CD4-positive, alpha-beta memory T cell (primary cell): ENCODE data around the gene LRP1. TPM values are rescaled to one million over a fixed set of nuclear protein-coding genes. Genes with fewer than 3 reads are reported as not detected.

Experiments
- CTCF ChIA-PET: fragments of 350-600 bp; sonication (Branson Sonifier 250); formaldehyde crosslinking; loops from one replicate; lab custom pipeline; 2021; ENCODE audit warnings: inconsistent platforms; ENCODE audit not compliant: partially characterized antibody; lab: Charles Lee
- POLR2A ChIA-PET: fragments of 350-600 bp; sonication (Branson Sonifier 250); formaldehyde crosslinking; loops from one replicate; lab custom pipeline; 2021; ENCODE audit not compliant: partially characterized antibody; lab: Charles Lee
- DNase-seq, 5 donors: peaks; one replicate each; pipeline versions ENCODE4 v3.0.0 to v3.0.0-alpha.2; 2020 to 2022; ENCODE audit warnings: mixed read lengths in 1 of 5
- H3K27ac ChIP-seq: one replicate; pipeline ENCODE4 v1.7.0; 2013; ENCODE audit warnings: low read depth, low read length
- H3K27me3 ChIP-seq: 2 replicates; pipeline ENCODE4 v1.7.0; 2013; ENCODE audit warnings: mild to moderate bottlenecking, low read length, moderate library complexity; ENCODE audit not compliant: insufficient read depth
- H3K36me3 ChIP-seq: 2 replicates; pipeline ENCODE4 v1.7.0; 2013; ENCODE audit warnings: mild to moderate bottlenecking, low read length, moderate library complexity; ENCODE audit not compliant: insufficient read depth
- H3K4me1 ChIP-seq: 2 replicates; pipeline ENCODE4 v1.7.0; 2013; ENCODE audit warnings: mild to moderate bottlenecking, low read length, moderate library complexity; ENCODE audit not compliant: insufficient read depth
- H3K4me3 ChIP-seq, 2 donors: one replicate each; pipeline ENCODE4 v1.7.0; 2013; ENCODE audit warnings: low read length in 2 of 2, mild to moderate bottlenecking in 1 of 2
- H3K9me3 ChIP-seq, 2 donors: one replicate each; pipeline ENCODE4 v1.7.0; 2013; ENCODE audit warnings: low read length in 2 of 2, control low read depth in 1 of 2; ENCODE audit not compliant: control insufficient read depth in 1 of 2
- H3K27ac Mint-ChIP-seq, 7 donors: one replicate each; pipeline ENCODE4 v1.8.0; 2020 to 2021; ENCODE audit warnings: mixed read lengths in 7 of 7, mild to moderate bottlenecking in 6 of 7, inconsistent platforms in 3 of 7, moderate library complexity in 3 of 7
- H3K27me3 Mint-ChIP-seq, 2 donors: one replicate each; pipeline ENCODE4 v1.8.0; 2020 to 2021; ENCODE audit warnings: mixed read lengths in 2 of 2
- H3K36me3 Mint-ChIP-seq, 2 donors: one replicate each; pipeline ENCODE4 v1.8.0; 2020 to 2021; ENCODE audit warnings: mixed read lengths in 2 of 2, inconsistent platforms in 1 of 2, mild to moderate bottlenecking in 1 of 2
- H3K4me1 Mint-ChIP-seq, 4 donors: one replicate each; pipeline ENCODE4 v1.8.0; 2020 to 2021; ENCODE audit warnings: mixed read lengths in 4 of 4, mild to moderate bottlenecking in 1 of 4
- H3K4me3 Mint-ChIP-seq, 8 donors: one replicate each; pipeline ENCODE4 v1.8.0; 2020 to 2021; ENCODE audit warnings: mixed read lengths in 8 of 8, mild to moderate bottlenecking in 7 of 8, moderate library complexity in 6 of 8, inconsistent platforms in 3 of 8
- H3K9me3 Mint-ChIP-seq, 8 donors: one replicate each; pipeline ENCODE4 v1.8.0; 2020 to 2021; ENCODE audit warnings: mixed read lengths in 8 of 8, mild to moderate bottlenecking in 5 of 8, inconsistent platforms in 3 of 8, moderate library complexity in 1 of 8
- intact Hi-C: fragments of 100-400 bp; cut with micrococcal nuclease; formaldehyde crosslinking; loops from one replicate; pipeline ENCODE4 v1.15.1; 2023
- polyA plus RNA-seq, 2 donors: library from polyadenylated mRNA; unstranded; fragments of 300-500 nt; fragmentation: Illumina TruSeq; gene quantifications; one replicate each; pipeline ENCODE4 v1.2.3, GENCODE V29; 2021
- total RNA-seq, 2 experiments: library from RNA; stranded (reverse); gene quantifications; one replicate each; pipeline ENCODE4 v1.2.3, GENCODE V29; 2021

The LRP1 gene
- total and polyA plus RNA-seq, 4 experiments from 2014 or later, result 0.38 to 11.6 (median 9.7) TPM; not detected in 1

DNA sequence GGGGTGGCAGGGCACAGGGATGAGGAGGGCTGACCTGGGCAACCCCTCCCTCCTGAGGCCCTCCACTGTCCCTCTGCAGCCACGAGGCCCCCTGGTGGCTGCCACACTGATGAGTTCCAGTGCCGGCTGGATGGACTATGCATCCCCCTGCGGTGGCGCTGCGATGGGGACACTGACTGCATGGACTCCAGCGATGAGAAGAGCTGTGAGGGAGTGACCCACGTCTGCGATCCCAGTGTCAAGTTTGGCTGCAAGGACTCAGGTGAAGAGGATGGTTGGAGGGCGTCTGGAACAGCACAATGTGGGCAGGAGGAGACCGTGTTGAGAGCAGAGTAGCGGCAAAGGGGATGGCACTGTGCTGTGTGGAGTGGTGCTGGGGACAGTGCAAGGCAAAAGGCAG, 44.8 kb downstream of the LRP1 start:
- H3K36me3 Mint-ChIP-seq, result no peaks in the 10 kb centered on the region
- Histone ChIP-seq H3K27me3 (no peaks in the 10 kb centered on the region), H3K4me3 (no peak overlapping the region), H3K4me1 (no peaks in the 10 kb centered on the region), H3K9me3 (no peaks in the 10 kb centered on the region), H3K27ac (no peak overlapping the region), H3K36me3 (no peaks in the 10 kb centered on the region)
- POLR2A ChIA-PET, result interaction anchor here (1.2 kb wide), 1 partner anchor 61 kb away, joined by 3 read pairs; no protein-coding TSS in a partner anchor
- no peaks in the 10 kb centered on the region for H3K9me3 Mint-ChIP-seq
- CTCF ChIA-PET, result interaction anchor here (0.6 to 8.3 kb wide), 7 partner anchors 11 to 139 kb away, joined by 3 to 131 read pairs (median 3); partner anchors contain the start of gene LRP1
- no peak overlapping the region for H3K4me3 Mint-ChIP-seq
- intact Hi-C loops, result loop anchor here (2.0 kb wide), 1 partner anchor 48 kb away; no protein-coding TSS in a partner anchor
- H3K27ac Mint-ChIP-seq, result peak overlapping the region in 1 of 7 donors; percentile 33
- peaks cover 0 to 5% (median 3%) of the 10 kb centered on the region in 4 donors for H3K4me1 Mint-ChIP-seq
- no peak for DNase-seq
- H3K27me3 Mint-ChIP-seq, result no peaks in the 10 kb centered on the region

DNA sequence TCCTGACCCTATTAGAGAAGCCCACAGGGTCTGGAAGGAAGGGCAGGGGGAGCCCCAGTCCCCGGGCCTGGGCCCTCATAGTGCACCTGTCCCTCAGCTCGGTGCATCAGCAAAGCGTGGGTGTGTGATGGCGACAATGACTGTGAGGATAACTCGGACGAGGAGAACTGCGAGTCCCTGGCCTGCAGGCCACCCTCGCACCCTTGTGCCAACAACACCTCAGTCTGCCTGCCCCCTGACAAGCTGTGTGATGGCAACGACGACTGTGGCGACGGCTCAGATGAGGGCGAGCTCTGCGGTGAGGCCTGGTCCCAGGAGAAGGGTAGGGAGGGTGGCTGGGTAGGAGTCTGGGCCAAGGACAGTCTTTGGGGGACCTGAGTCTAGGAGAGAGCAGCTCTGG, 45.4 kb downstream of the LRP1 start:
- Mint-ChIP-seq H3K9me3 (no peaks in the 10 kb centered on the region), H3K4me3 (no peak overlapping the region), H3K36me3 (no peaks in the 10 kb centered on the region), H3K27me3 (no peaks in the 10 kb centered on the region), H3K4me1 (peaks cover 0 to 5% (median 3%) of the 10 kb centered on the region in 4 donors), H3K27ac (no peak overlapping the region)
- CTCF ChIA-PET, result interaction anchor here (1.0 to 8.3 kb wide), 5 partner anchors 11 to 104 kb away, joined by 3 to 131 read pairs (median 22); partner anchors contain the start of gene LRP1
- DNase-seq, result peak in 1 of 5 donors; percentile 17
- Histone ChIP-seq H3K27ac (no peak overlapping the region), H3K36me3 (no peaks in the 10 kb centered on the region), H3K4me3 (no peak overlapping the region), H3K4me1 (no peaks in the 10 kb centered on the region), H3K27me3 (no peaks in the 10 kb centered on the region), H3K9me3 (no peaks in the 10 kb centered on the region)
- intact Hi-C loops, result loop anchor here (2.0 kb wide), 1 partner anchor 49 kb away; no protein-coding TSS in a partner anchor
- POLR2A ChIA-PET, result interaction anchor here (1.2 kb wide), 1 partner anchor 61 kb away, joined by 3 read pairs; no protein-coding TSS in a partner anchor

DNA sequence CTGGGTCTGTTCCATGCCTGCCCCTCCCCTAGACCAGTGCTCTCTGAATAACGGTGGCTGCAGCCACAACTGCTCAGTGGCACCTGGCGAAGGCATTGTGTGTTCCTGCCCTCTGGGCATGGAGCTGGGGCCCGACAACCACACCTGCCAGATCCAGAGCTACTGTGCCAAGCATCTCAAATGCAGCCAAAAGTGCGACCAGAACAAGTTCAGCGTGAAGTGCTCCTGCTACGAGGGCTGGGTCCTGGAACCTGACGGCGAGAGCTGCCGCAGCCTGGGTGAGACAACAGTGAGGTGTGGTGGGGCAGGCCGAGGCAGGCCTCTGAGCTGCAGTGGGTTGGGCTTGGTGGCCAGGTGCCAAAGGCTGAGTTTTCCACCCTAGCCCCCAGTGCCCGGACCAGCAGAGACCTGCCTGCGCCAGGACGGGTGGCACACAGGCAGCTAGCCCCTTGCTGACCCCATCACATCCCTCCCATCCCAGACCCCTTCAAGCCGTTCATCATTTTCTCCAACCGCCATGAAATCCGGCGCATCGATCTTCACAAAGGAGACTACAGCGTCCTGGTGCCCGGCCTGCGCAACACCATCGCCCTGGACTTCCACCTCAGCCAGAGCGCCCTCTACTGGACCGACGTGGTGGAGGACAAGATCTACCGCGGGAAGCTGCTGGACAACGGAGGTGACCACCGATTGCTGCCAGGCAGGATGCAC, 47.3 kb downstream of the LRP1 start:
- Histone ChIP-seq H3K27me3 (no peaks in the 10 kb centered on the region), H3K4me1 (no peaks in the 10 kb centered on the region), H3K9me3 (no peaks in the 10 kb centered on the region), H3K4me3 (no peak overlapping the region), H3K27ac (no peak overlapping the region), H3K36me3 (no peaks in the 10 kb centered on the region)
- ChIA-PET CTCF (interaction anchor here (0.7 to 8.3 kb wide), 9 partner anchors 11 to 157 kb away, joined by 3 to 131 read pairs (median 5); partner anchors contain the start of gene LRP1), POLR2A (no interaction called here)
- no peak overlapping the region for H3K27ac Mint-ChIP-seq
- peak in 3 of 5 donors; percentile 14 to 43 (median 24) for DNase-seq
- intact Hi-C loops, result no loop called here
- no peaks in the 10 kb centered on the region for H3K36me3 Mint-ChIP-seq
- H3K27me3 Mint-ChIP-seq, result no peaks in the 10 kb centered on the region
- H3K9me3 Mint-ChIP-seq, result no peaks in the 10 kb centered on the region
- H3K4me3 Mint-ChIP-seq, result no peak overlapping the region
- peaks cover 0 to 5% (median 3%) of the 10 kb centered on the region in 4 donors for H3K4me1 Mint-ChIP-seq

DNA sequence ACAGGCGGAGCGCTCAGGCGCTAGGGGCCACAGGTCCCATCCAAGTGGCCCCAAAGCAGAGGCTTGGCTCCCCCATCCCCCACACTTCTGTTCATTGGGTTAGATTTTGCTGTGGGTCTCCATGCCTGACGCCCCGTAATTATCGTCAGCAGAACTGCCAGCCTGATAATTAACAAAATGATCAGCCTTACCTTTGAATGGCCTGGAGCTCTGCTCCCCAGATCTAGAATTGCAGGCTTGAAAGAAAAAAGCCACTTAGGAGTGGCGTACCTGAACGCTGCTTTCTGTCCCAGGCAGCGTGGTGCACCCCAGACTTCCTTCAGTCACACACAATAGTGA, 47.8 kb downstream of the LRP1 start:
- Histone ChIP-seq H3K4me3 (no peak overlapping the region), H3K9me3 (no peaks in the 10 kb centered on the region), H3K27ac (no peak overlapping the region), H3K4me1 (no peaks in the 10 kb centered on the region), H3K36me3 (no peaks in the 10 kb centered on the region), H3K27me3 (no peaks in the 10 kb centered on the region)
- Mint-ChIP-seq H3K27me3 (no peaks in the 10 kb centered on the region), H3K9me3 (no peaks in the 10 kb centered on the region), H3K4me3 (no peak overlapping the region), H3K27ac (no peak overlapping the region), H3K36me3 (no peaks in the 10 kb centered on the region), H3K4me1 (peaks cover 0 to 5% (median 3%) of the 10 kb centered on the region in 4 donors)
- CTCF ChIA-PET, result interaction anchor here (0.7 to 8.3 kb wide), 8 partner anchors 10 to 158 kb away, joined by 3 to 131 read pairs (median 5); partner anchors contain the start of gene LRP1
- DNase-seq, result no peak
- intact Hi-C loops, result no loop called here
- POLR2A ChIA-PET, result no interaction called here

DNA sequence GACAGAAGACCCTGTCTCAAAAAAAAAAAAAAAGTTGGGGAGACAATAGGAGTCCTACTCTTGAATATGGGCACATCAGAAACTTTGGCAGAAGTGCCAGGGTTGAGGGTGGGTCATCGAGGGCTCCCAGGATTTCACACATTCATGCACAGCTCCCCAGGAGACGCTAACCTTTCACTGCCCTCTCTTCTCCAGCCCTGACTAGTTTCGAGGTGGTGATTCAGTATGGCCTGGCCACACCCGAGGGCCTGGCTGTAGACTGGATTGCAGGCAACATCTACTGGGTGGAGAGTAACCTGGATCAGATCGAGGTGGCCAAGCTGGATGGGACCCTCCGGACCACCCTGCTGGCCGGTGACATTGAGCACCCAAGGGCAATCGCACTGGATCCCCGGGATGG, 48.6 kb downstream of the LRP1 start:
- H3K27me3 ChIP-seq, result no peaks in the 10 kb centered on the region
- no peak for DNase-seq
- Mint-ChIP-seq H3K9me3 (no peaks in the 10 kb centered on the region), H3K27ac (no peak overlapping the region), H3K4me1 (peaks cover 0 to 5% (median 3%) of the 10 kb centered on the region in 4 donors), H3K4me3 (no peak overlapping the region), H3K36me3 (no peaks in the 10 kb centered on the region), H3K27me3 (no peaks in the 10 kb centered on the region)
- H3K36me3 ChIP-seq, result no peaks in the 10 kb centered on the region
- H3K4me3 ChIP-seq, result no peak overlapping the region
- H3K27ac ChIP-seq, result no peak overlapping the region
- intact Hi-C loops, result no loop called here
- ChIA-PET CTCF (interaction anchor here (0.7 to 8.3 kb wide), 5 partner anchors 37 to 629 kb away, joined by 3 to 131 read pairs (median 5); partner anchors contain the start of gene LRP1), POLR2A (no interaction called here)
- H3K4me1 ChIP-seq, result no peaks in the 10 kb centered on the region
- no peaks in the 10 kb centered on the region for H3K9me3 ChIP-seq

DNA sequence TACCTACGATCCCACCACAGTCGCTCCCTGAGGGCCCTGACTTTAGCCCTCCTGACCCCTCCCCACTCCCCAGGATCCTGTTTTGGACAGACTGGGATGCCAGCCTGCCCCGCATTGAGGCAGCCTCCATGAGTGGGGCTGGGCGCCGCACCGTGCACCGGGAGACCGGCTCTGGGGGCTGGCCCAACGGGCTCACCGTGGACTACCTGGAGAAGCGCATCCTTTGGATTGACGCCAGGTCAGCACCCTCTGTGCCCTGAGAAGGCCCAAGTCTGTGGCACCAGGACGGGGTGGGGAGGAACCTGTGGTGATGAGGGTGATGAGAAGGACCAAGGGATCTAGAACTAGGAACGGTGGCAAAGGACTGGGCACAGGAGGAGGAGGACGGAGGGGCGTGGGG, 49.1 kb downstream of the LRP1 start:
- H3K9me3 ChIP-seq, result no peaks in the 10 kb centered on the region
- peak in 1 of 5 donors; percentile 30 for DNase-seq
- Mint-ChIP-seq H3K27ac (no peak overlapping the region), H3K4me3 (no peak overlapping the region), H3K27me3 (no peaks in the 10 kb centered on the region), H3K4me1 (peaks cover 0 to 5% (median 3%) of the 10 kb centered on the region in 4 donors), H3K36me3 (no peaks in the 10 kb centered on the region), H3K9me3 (no peaks in the 10 kb centered on the region)
- no peak overlapping the region for H3K4me3 ChIP-seq
- H3K36me3 ChIP-seq, result no peaks in the 10 kb centered on the region
- H3K4me1 ChIP-seq, result no peaks in the 10 kb centered on the region
- H3K27ac ChIP-seq, result no peak overlapping the region
- intact Hi-C loops, result no loop called here
- CTCF ChIA-PET, result interaction anchor here (0.7 to 8.3 kb wide), 2 partner anchors 53 to 630 kb away, joined by 3 to 131 read pairs; partner anchors contain the start of gene LRP1
- POLR2A ChIA-PET, result no interaction called here
- H3K27me3 ChIP-seq, result no peaks in the 10 kb centered on the region

DNA sequence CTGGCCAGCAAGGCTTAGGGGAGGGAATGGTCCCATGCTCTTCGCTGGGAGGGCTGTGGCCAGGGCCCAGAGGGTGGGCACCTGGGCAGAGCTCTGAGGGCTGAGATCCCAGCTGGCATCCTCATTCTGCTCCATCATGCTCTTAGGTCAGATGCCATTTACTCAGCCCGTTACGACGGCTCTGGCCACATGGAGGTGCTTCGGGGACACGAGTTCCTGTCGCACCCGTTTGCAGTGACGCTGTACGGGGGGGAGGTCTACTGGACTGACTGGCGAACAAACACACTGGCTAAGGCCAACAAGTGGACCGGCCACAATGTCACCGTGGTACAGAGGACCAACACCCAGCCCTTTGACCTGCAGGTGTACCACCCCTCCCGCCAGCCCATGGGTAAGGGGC, 49.9 kb downstream of the LRP1 start:
- H3K27ac ChIP-seq, result no peak overlapping the region
- intact Hi-C loops, result no loop called here
- no peak overlapping the region for H3K27ac Mint-ChIP-seq
- no peaks in the 10 kb centered on the region for H3K36me3 Mint-ChIP-seq
- H3K4me1 Mint-ChIP-seq, result peaks cover 2 to 12% (median 5%) of the 10 kb centered on the region in 4 donors
- no peaks in the 10 kb centered on the region for H3K36me3 ChIP-seq
- no peaks in the 10 kb centered on the region for H3K9me3 ChIP-seq
- no peak overlapping the region for H3K4me3 Mint-ChIP-seq
- POLR2A ChIA-PET, result no interaction called here
- no peaks in the 10 kb centered on the region for H3K27me3 ChIP-seq
- H3K9me3 Mint-ChIP-seq, result no peaks in the 10 kb centered on the region
- H3K4me1 ChIP-seq, result no peaks in the 10 kb centered on the region
- no peak overlapping the region for H3K4me3 ChIP-seq
- peak in 1 of 5 donors; percentile 16 for DNase-seq
- peaks cover 0 to 2% of the 10 kb centered on the region in 2 donors for H3K27me3 Mint-ChIP-seq
- CTCF ChIA-PET, result interaction anchor here (11.8 kb wide), 1 partner anchor 53 kb away, joined by 207 read pairs; the partner anchor contains the start of gene LRP1
